ENCODE data around the gene ATP8A2. TPM values are rescaled to one million over a fixed set of nuclear protein-coding genes. Genes with fewer than 3 reads are reported as not detected.

Gene ATP8A2
- total RNA-seq, 1 experiment from 2014 or later = not detected

- intact Hi-C loops (cut with micrococcal nuclease; ENCODE audit: unreplicated experiment) = no loop called here
- Histone ChIP-seq H3K9me3 (ENCODE audit: insufficient read depth, low read depth) (no peaks in the 10 kb centered on the region), H3F3A (ENCODE audit: insufficient read depth, low read depth) (no peaks in the 10 kb centered on the region), H2AFZ (no peak overlapping the region), H3K36me3 (ENCODE audit: low read depth) (no peaks in the 10 kb centered on the region), H4K20me1 (ENCODE audit: insufficient read depth) (no peaks in the 10 kb centered on the region), H3K27me3 (ENCODE audit: insufficient read depth, low read depth) (no peaks in the 10 kb centered on the region), H3K4me3 (no peak overlapping the region), H3K4me2 (no peak overlapping the region), H3K9me2 (ENCODE audit: insufficient read depth) (no peaks in the 10 kb centered on the region), H3K27ac (no peak overlapping the region), H3K79me2 (ENCODE audit: low read depth) (no peaks in the 10 kb centered on the region), H3K4me1 (replicated peaks; ENCODE audit: insufficient read depth) (no peaks in the 10 kb centered on the region)
- no TSS peak for BruUV-seq (replicated peaks)
- DNase-seq = no peak
- TF ChIP-seq, protein P1, sequence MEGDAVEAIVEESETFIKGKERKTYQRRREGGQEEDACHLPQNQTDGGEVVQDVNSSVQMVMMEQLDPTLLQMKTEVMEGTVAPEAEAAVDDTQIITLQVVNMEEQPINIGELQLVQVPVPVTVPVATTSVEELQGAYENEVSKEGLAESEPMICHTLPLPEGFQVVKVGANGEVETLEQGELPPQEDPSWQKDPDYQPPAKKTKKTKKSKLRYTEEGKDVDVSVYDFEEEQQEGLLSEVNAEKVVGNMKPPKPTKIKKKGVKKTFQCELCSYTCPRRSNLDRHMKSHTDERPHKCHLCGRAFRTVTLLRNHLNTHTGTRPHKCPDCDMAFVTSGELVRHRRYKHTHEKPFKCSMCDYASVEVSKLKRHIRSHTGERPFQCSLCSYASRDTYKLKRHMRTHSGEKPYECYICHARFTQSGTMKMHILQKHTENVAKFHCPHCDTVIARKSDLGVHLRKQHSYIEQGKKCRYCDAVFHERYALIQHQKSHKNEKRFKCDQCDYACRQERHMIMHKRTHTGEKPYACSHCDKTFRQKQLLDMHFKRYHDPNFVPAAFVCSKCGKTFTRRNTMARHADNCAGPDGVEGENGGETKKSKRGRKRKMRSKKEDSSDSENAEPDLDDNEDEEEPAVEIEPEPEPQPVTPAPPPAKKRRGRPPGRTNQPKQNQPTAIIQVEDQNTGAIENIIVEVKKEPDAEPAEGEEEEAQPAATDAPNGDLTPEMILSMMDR (conservative IDR thresholded peaks at IDR 0.05) = no peak
- no peak for TF ChIP-seq EZH2 (IDR thresholded peaks at IDR 0.05; ENCODE audit: low read depth)
- POLR2A ChIA-PET (ENCODE audit: unreplicated experiment) = no interaction called here
- CTCF ChIA-PET = no interaction called here
Measured at GRCh38 chr13:25649001-25649633, 277.3 kb downstream of the ATP8A2 start.

GRCh38 chr13:25652764-25653163 lies 281.0 kb downstream of the ATP8A2 start:
- no peak overlapping the region for H2AFZ ChIP-seq
- H3K36me3 ChIP-seq (ENCODE audit: low read depth) = no peaks in the 10 kb centered on the region
- no TSS peak for BruUV-seq (replicated peaks)
- no peak overlapping the region for H3K4me2 ChIP-seq
- no peaks in the 10 kb centered on the region for H3K9me2 ChIP-seq (ENCODE audit: insufficient read depth)
- no peaks in the 10 kb centered on the region for H3K4me1 ChIP-seq (replicated peaks; ENCODE audit: insufficient read depth)
- no peak overlapping the region for H3K4me3 ChIP-seq
- intact Hi-C loops (cut with micrococcal nuclease; ENCODE audit: unreplicated experiment) = no loop called here
- ChIA-PET POLR2A (ENCODE audit: unreplicated experiment) (no interaction called here), CTCF (no interaction called here)
- no peaks in the 10 kb centered on the region for H4K20me1 ChIP-seq (ENCODE audit: insufficient read depth)
- H3K79me2 ChIP-seq (ENCODE audit: low read depth) = no peaks in the 10 kb centered on the region
- peaks cover 7% of the 10 kb centered on the region for H3K27me3 ChIP-seq (ENCODE audit: insufficient read depth, low read depth)
- H3K27ac ChIP-seq = no peak overlapping the region
- TF ChIP-seq, protein P1 (conservative IDR thresholded peaks at IDR 0.05) = no peak
- no peak for TF ChIP-seq EZH2 (IDR thresholded peaks at IDR 0.05; ENCODE audit: low read depth)
- no peaks in the 10 kb centered on the region for H3K9me3 ChIP-seq (ENCODE audit: insufficient read depth, low read depth)
- DNase-seq = no peak
- no peaks in the 10 kb centered on the region for H3F3A ChIP-seq (ENCODE audit: insufficient read depth, low read depth)

DNA sequence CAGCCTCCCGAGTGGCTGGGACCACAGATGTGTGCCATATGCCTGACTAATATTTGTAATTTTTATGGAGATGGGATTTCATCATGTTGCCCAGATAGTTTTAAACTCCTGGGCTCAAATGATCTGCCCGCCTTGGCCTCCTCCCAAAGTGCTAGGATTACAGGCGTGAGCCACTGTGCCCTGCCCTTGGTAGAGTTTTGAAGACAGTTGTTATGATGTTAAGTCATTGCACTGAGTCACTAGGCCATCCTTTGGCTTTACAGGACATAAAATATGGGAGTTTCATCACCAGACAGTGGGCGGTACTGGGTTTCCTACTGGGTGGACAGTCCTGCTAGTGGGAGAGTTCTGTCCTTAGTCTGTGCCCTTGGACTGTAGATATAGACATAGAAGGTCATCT lies 282.5 kb downstream of the ATP8A2 start:
- H3K9me2 ChIP-seq (ENCODE audit: insufficient read depth) = no peaks in the 10 kb centered on the region
- no peak for DNase-seq
- no peaks in the 10 kb centered on the region for H4K20me1 ChIP-seq (ENCODE audit: insufficient read depth)
- BruUV-seq (replicated peaks) = no TSS peak
- H3K4me1 ChIP-seq (replicated peaks; ENCODE audit: insufficient read depth) = no peaks in the 10 kb centered on the region
- H3K79me2 ChIP-seq (ENCODE audit: low read depth) = no peaks in the 10 kb centered on the region
- no peaks in the 10 kb centered on the region for H3K9me3 ChIP-seq (ENCODE audit: insufficient read depth, low read depth)
- intact Hi-C loops (cut with micrococcal nuclease; ENCODE audit: unreplicated experiment) = no loop called here
- ChIA-PET CTCF (no interaction called here), POLR2A (ENCODE audit: unreplicated experiment) (no interaction called here)
- H3F3A ChIP-seq (ENCODE audit: insufficient read depth, low read depth) = no peaks in the 10 kb centered on the region
- H2AFZ ChIP-seq = no peak overlapping the region
- no peaks in the 10 kb centered on the region for H3K36me3 ChIP-seq (ENCODE audit: low read depth)
- no peak overlapping the region for H3K27ac ChIP-seq
- H3K4me3 ChIP-seq = no peak overlapping the region
- H3K27me3 ChIP-seq (ENCODE audit: insufficient read depth, low read depth) = peaks cover 18% of the 10 kb centered on the region
- TF ChIP-seq, protein P1 (conservative IDR thresholded peaks at IDR 0.05) = no peak
- TF ChIP-seq EZH2 (IDR thresholded peaks at IDR 0.05; ENCODE audit: low read depth) = no peak
- no peak overlapping the region for H3K4me2 ChIP-seq
